ENCODE data around the gene CDCA3.

Gene CDCA3

DNA sequence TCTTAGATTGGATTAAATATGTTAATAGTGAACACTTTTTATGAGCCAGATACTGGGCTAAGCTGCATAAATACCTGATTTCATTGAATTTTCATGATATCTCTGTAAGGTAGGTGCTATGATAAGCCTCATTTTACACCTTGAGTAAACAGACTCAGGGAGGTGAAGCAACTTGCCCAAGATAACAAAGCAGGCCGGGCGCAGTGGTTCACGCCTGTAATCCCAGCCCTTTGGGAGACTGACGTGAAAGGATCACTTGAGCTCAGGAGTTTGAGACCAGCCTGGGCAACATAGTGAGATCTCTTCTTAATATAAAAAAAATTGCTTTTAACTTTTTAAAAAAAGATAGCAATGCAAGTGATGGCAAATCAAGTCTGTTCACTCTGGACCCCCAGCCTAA is 9.0 kb downstream of the CDCA3 start:
- H3K4me3 ChIP-seq (ENCODE audit: insufficient read depth, low read depth, low read length): no peak overlapping the region
- H3K27ac ChIP-seq (ENCODE audit: insufficient read depth, low read depth, low read length, poor library complexity, severe bottlenecking): no peak overlapping the region
- H3K36me3 ChIP-seq (ENCODE audit: control insufficient read depth, insufficient read depth, low read length): peaks cover 36% of the 10 kb centered on the region
- H3K9me3 ChIP-seq (ENCODE audit: control insufficient read depth, low read length): no peaks in the 10 kb centered on the region
- WGBS, 2 experiments: 91 to 98% methylated on average over 4 of the region's 4 CpGs
- H3K27me3 ChIP-seq (ENCODE audit: control insufficient read depth, insufficient read depth, low read length, poor library complexity, severe bottlenecking): no peaks in the 10 kb centered on the region
- peaks cover 23% of the 10 kb centered on the region for H3K4me1 ChIP-seq (ENCODE audit: control insufficient read depth, insufficient read depth, low read length)

DNA sequence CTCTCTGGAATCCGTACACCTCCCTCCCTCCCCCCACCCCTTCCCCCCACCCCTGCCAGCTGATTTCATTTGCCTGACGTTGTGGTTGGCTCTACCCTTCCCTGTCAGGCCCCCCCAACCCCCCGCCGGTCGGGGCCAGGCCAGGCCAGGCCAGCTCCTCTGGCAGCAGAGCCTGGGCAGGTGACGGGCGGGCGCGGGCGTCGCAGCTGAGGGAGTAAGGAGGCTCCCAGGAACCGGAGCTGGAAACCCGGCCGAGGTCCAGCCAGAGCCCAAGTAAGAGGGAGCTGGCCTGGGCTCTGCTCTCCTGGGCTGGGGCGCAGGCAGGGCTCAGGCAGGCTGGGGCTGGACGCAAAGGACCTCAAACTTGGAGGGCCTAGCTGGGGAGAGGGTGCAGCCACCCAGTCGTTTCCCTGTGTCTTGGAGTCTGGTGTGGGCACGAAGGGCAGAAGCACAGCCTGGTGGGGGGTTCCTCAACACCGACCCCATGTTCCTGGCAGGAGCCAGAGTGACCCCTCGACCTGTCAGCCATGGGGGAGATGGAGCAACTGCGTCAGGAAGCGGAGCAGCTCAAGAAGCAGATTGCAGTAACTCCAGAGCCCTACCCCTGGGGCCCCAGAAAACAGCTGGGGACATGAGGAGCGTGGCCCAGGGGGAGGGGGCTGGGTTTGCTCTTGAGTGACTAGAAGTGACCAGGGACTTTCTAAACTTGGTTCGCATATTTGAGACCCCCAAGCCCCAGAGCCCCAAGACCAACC is 10.1 kb downstream of the CDCA3 start, which contains the start of gene GNB3:
GNB3 (plus strand) TSS at position 165 of the 755 bp plus-strand sequence; CDS start at position 528, 363 bp downstream.
- Histone ChIP-seq H3K27me3 (ENCODE audit: control insufficient read depth, insufficient read depth, low read length, poor library complexity, severe bottlenecking) (no peaks in the 10 kb centered on the region), H3K36me3 (ENCODE audit: control insufficient read depth, insufficient read depth, low read length) (peaks cover 29% of the 10 kb centered on the region), H3K4me1 (ENCODE audit: control insufficient read depth, insufficient read depth, low read length) (peaks cover 23% of the 10 kb centered on the region), H3K4me3 (ENCODE audit: insufficient read depth, low read depth, low read length) (no peak within 1 kb of the TSS), H3K27ac (ENCODE audit: insufficient read depth, low read depth, low read length, poor library complexity, severe bottlenecking) (peak within 1 kb of the TSS; percentile 92), H3K9me3 (ENCODE audit: control insufficient read depth, low read length) (no peaks in the 10 kb centered on the region)
- 77 to 85% methylated on average over 22 to 24 of the region's 24 CpGs for WGBS, 2 experiments

DNA sequence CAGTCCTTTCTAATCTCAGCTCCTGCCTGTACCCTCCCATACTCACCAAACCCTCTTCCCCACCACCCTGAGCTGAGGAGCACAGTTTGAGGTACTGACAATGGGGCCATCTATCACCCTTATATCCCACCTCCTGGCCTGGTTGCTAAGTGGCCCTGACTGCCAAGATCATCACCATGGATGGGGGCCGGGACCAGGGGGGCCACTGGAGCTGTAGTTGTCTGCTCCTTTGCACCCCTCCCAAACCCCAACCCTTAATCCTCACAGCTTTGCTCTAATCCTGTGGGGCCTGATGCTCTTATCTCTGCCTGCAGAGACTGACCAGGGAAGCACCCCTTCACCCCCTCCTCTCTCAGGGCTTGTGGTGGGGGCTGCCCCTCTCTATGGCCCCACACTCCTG is 10.8 kb downstream of the CDCA3 start:
- WGBS, 2 experiments: 73 to 97% methylated on average over 1 of the region's 1 CpG
- Histone ChIP-seq H3K27me3 (ENCODE audit: control insufficient read depth, insufficient read depth, low read length, poor library complexity, severe bottlenecking) (no peaks in the 10 kb centered on the region), H3K4me1 (ENCODE audit: control insufficient read depth, insufficient read depth, low read length) (peaks cover 23% of the 10 kb centered on the region), H3K27ac (ENCODE audit: insufficient read depth, low read depth, low read length, poor library complexity, severe bottlenecking) (peak overlapping the region; percentile 92), H3K36me3 (ENCODE audit: control insufficient read depth, insufficient read depth, low read length) (peaks cover 23% of the 10 kb centered on the region), H3K4me3 (ENCODE audit: insufficient read depth, low read depth, low read length) (no peak overlapping the region), H3K9me3 (ENCODE audit: control insufficient read depth, low read length) (no peaks in the 10 kb centered on the region)

DNA sequence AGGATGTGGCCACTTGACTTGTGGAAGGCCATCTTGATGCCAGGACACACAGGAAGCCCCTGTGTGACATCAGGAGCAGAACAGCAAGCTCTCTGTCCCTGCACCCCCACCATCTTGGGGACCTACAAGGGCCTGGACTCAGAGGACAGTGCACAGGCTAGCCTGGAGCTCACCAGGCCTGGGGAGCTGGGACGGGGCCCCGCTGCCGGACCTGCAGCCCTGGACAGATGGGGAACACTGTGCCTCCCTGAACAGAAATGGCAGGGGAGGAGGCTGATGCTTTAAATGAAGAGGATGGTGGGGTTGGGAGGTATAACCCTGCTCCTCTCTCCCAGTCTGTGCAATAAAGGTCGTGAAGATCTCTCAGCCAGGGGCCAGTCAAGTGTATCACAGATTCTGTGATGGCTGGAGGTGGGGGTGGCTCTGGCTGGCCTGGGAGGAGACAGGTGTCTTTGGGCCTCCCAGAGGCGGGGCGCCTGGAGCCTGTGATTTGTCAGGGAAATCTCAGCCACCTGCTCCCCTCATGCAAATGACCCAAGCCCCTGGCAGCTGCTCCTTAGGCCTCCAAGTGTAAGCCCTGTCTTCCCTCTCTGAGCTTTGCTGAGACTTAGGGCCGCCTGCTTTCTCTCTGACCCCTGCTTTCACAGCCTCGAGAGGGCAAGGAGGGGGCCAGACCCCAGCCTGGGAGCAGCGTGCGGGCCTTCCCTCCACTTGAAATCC is 11.4 kb downstream of the CDCA3 start:
- Histone ChIP-seq H3K4me3 (ENCODE audit: insufficient read depth, low read depth, low read length) (no peak overlapping the region), H3K4me1 (ENCODE audit: control insufficient read depth, insufficient read depth, low read length) (peaks cover 23% of the 10 kb centered on the region), H3K9me3 (ENCODE audit: control insufficient read depth, low read length) (no peaks in the 10 kb centered on the region), H3K27me3 (ENCODE audit: control insufficient read depth, insufficient read depth, low read length, poor library complexity, severe bottlenecking) (no peaks in the 10 kb centered on the region), H3K36me3 (ENCODE audit: control insufficient read depth, insufficient read depth, low read length) (peaks cover 17% of the 10 kb centered on the region), H3K27ac (ENCODE audit: insufficient read depth, low read depth, low read length, poor library complexity, severe bottlenecking) (peak overlapping the region; percentile 92)
- WGBS, 2 experiments: 64 to 69% methylated on average over 10 of the region's 10 CpGs

DNA sequence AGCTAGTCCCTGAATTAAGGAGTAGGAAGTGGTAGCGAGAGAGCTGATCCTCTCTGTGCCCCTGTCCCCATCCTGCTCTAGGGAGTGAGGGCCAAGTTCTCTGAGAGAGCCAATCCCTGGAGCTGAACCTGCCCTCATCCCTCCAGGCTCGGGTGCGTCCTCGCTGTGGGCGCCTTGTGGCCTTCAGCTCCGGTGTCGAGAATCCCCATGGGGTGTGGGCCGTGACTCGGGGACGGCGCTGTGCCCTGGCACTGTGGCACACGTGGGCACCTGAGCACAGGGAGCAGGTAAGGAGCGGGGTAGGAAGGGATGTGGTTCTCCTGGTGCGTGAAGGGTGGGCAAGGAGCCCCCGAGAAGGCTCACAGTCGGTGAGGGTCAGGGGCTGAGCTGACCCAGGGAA is 12.2 kb downstream of the CDCA3 start:
- Histone ChIP-seq H3K4me1 (ENCODE audit: control insufficient read depth, insufficient read depth, low read length) (peaks cover 23% of the 10 kb centered on the region), H3K27ac (ENCODE audit: insufficient read depth, low read depth, low read length, poor library complexity, severe bottlenecking) (no peak overlapping the region), H3K9me3 (ENCODE audit: control insufficient read depth, low read length) (no peaks in the 10 kb centered on the region), H3K27me3 (ENCODE audit: control insufficient read depth, insufficient read depth, low read length, poor library complexity, severe bottlenecking) (no peaks in the 10 kb centered on the region), H3K36me3 (ENCODE audit: control insufficient read depth, insufficient read depth, low read length) (peaks cover 17% of the 10 kb centered on the region), H3K4me3 (ENCODE audit: insufficient read depth, low read depth, low read length) (no peak overlapping the region)
- 94 to 96% methylated on average over 16 of the region's 16 CpGs for WGBS, 2 experiments

DNA sequence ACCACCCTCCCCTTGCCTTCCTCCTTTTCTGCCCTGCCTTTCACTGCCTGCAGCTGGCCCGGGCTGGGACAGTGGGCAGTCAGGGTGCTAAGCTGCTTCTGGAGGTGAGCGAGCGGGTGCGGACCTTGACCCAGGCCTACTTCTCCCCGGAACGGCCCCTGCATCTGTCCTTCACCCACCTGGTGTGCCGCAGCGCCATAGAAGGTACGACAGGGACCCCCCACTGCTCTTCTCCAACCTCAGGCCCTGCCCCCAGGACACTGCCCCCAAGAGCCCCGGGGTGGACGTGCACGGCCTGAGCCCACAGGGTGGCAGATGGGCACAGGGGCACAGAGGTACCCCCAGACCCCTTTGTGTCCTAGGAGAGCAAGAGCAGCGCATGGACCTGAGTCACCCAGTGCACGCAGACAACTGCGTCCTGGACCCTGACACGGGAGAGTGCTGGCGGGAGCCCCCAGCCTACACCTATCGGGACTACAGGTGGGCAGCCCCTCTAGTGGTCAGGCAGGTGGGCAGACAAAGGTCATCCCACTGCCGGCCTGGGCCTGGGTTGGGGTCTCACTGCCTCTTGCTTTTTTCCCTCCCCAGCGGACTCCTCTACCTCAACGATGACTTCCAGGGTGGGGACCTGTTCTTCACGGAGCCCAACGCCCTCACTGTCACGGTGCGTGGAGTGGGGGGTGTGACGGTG is 13.6 kb downstream of the CDCA3 start:
- peaks cover 24% of the 10 kb centered on the region for H3K36me3 ChIP-seq (ENCODE audit: control insufficient read depth, insufficient read depth, low read length)
- H3K9me3 ChIP-seq (ENCODE audit: control insufficient read depth, low read length): no peaks in the 10 kb centered on the region
- H3K27me3 ChIP-seq (ENCODE audit: control insufficient read depth, insufficient read depth, low read length, poor library complexity, severe bottlenecking): no peaks in the 10 kb centered on the region
- 93% methylated on average over 26 of the region's 26 CpGs for WGBS, 2 experiments
- no peak overlapping the region for H3K27ac ChIP-seq (ENCODE audit: insufficient read depth, low read depth, low read length, poor library complexity, severe bottlenecking)
- H3K4me1 ChIP-seq (ENCODE audit: control insufficient read depth, insufficient read depth, low read length): peaks cover 23% of the 10 kb centered on the region
- H3K4me3 ChIP-seq (ENCODE audit: insufficient read depth, low read depth, low read length): no peak overlapping the region

DNA sequence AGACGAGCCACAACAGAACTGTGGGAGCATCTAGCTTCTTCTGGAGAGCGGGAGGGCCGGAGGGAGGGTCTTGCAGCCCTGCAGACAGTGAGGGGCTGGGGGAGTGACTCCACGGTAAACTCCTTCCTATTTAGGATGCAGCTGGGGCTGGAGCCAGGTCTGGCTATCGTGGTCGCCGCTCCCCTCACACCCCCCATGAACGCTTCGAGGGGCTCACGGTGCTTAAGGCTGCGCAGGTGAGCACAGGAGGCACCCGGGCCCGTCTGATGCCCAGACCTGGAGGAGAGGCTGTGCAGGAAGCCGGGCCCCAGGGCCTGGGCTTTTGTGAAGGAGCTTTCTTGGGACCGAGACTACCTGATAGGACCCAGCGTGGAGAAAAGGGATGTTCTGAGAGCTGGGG is 14.2 kb downstream of the CDCA3 start:
- Histone ChIP-seq H3K4me3 (ENCODE audit: insufficient read depth, low read depth, low read length) (no peak overlapping the region), H3K27ac (ENCODE audit: insufficient read depth, low read depth, low read length, poor library complexity, severe bottlenecking) (no peak overlapping the region), H3K9me3 (ENCODE audit: control insufficient read depth, low read length) (no peaks in the 10 kb centered on the region), H3K27me3 (ENCODE audit: control insufficient read depth, insufficient read depth, low read length, poor library complexity, severe bottlenecking) (no peaks in the 10 kb centered on the region), H3K36me3 (ENCODE audit: control insufficient read depth, insufficient read depth, low read length) (peaks cover 26% of the 10 kb centered on the region), H3K4me1 (ENCODE audit: control insufficient read depth, insufficient read depth, low read length) (peaks cover 23% of the 10 kb centered on the region)
- WGBS, 2 experiments: 86% methylated on average over 16 of the region's 16 CpGs

DNA sequence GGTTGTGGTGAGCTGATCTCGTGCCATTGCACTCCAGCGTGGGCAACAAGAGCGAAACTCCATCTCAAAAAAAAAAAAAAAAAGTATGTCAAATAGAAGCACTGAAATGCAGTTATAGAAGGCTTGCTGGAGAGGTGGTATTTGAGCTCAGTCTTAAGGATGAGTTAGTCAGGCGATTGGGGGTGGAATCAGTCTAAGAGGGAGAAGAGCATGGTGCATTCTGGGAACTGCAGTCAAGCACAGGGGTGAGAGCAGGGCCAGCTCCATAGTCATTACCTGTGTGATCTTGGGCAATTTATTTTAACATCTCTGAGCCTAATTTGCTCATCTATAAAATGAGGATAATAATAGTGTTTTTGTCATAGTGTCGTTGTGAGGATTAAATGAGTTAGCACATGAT is 16.2 kb downstream of the CDCA3 start:
- peaks cover 19% of the 10 kb centered on the region for H3K4me1 ChIP-seq (ENCODE audit: control insufficient read depth, insufficient read depth, low read length)
- H3K27ac ChIP-seq (ENCODE audit: insufficient read depth, low read depth, low read length, poor library complexity, severe bottlenecking): no peak overlapping the region
- peaks cover 40% of the 10 kb centered on the region for H3K36me3 ChIP-seq (ENCODE audit: control insufficient read depth, insufficient read depth, low read length)
- no peaks in the 10 kb centered on the region for H3K9me3 ChIP-seq (ENCODE audit: control insufficient read depth, low read length)
- H3K4me3 ChIP-seq (ENCODE audit: insufficient read depth, low read depth, low read length): no peak overlapping the region
- WGBS, 2 experiments: 91 to 93% methylated on average over 5 of the region's 5 CpGs
- no peaks in the 10 kb centered on the region for H3K27me3 ChIP-seq (ENCODE audit: control insufficient read depth, insufficient read depth, low read length, poor library complexity, severe bottlenecking)

DNA sequence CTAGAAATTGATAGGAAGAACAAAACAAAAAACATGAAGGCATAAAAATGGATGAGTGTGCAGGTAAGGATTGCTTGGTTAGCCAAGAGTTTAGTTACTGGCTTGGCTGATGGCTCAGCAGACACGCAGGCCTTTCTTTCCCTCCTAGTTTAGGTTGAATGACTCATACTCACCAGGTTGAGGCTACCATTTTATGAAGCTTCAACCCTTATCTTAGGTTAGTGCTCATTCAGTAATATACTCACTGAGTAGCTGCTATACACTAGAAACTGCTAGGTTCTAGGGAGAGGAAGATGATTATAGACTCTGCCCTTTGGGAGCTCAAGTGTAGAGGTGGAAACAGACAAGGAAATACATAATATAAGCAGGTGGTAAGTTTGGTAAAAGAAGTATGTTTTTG is 16.8 kb downstream of the CDCA3 start:
- no peak overlapping the region for H3K27ac ChIP-seq (ENCODE audit: insufficient read depth, low read depth, low read length, poor library complexity, severe bottlenecking)

More for the DNA sequence above, 16.8 kb downstream of the CDCA3 start:
- H3K4me3 ChIP-seq (ENCODE audit: insufficient read depth, low read depth, low read length): no peak overlapping the region
- H3K36me3 ChIP-seq (ENCODE audit: control insufficient read depth, insufficient read depth, low read length): peaks cover 40% of the 10 kb centered on the region
- no peaks in the 10 kb centered on the region for H3K9me3 ChIP-seq (ENCODE audit: control insufficient read depth, low read length)
- no peaks in the 10 kb centered on the region for H3K27me3 ChIP-seq (ENCODE audit: control insufficient read depth, insufficient read depth, low read length, poor library complexity, severe bottlenecking)
- 75 to 91% methylated on average over 1 of the region's 1 CpG for WGBS, 2 experiments
- peaks cover 16% of the 10 kb centered on the region for H3K4me1 ChIP-seq (ENCODE audit: control insufficient read depth, insufficient read depth, low read length)
